Placental pericyte (primary cell): ENCODE data around the gene RALGAPB. TPM values are rescaled to one million over a fixed set of nuclear protein-coding genes. Genes with fewer than 3 reads are reported as not detected.

Experiments
- small RNA-seq: library from RNA; depleted of rRNA; stranded (forward); fragments of <200 nt; gene quantifications from one replicate; pipeline ENCODE3, GENCODE V24; 2012; ENCODE audit warnings: low replicate concordance
- total RNA-seq: library from RNA; depleted of rRNA; stranded (reverse); fragments of >200 nt; gene quantifications from 2 replicates; pipeline ENCODE4 v1.2.3, GENCODE V29; 2012

The RALGAPB gene
- total RNA-seq: 40.9 and 49.0 TPM in 2 replicates

GRCh38 chr20:38472513-38473366 is at the start of gene RALGAPB:
Gene RALGAPB, plus strand, starts transcription at chr20:38472843. Its CDS starts 15,590 bp downstream, at chr20:38488433.

GRCh38 chr20:38434770-38435554 is 37.7 kb upstream of the RALGAPB start, which contains the start of gene SNHG17:
Gene SNHG17, minus strand, starts transcription at chr20:38435328.

GRCh38 chr20:38581013-38581412 is 108.4 kb downstream of the RALGAPB start, which contains the start of gene ADIG:
Gene ADIG, plus strand, starts transcription at chr20:38581197. Its CDS starts 54 bp downstream, at chr20:38581251.

GRCh38 chr20:38601216-38602184 is 128.9 kb downstream of the RALGAPB start, which contains the start of gene ARHGAP40:
Gene ARHGAP40, plus strand, starts transcription at chr20:38601809.

Small RNA genes lying within 50 kb of the gene (small RNA-seq; reads per million reads assigned to genes)
- gene MIR548O2: not detected
- gene RF00056: not detected
- 24.2 reads per million, percentile 97 among the genes with 10 or more reads in this experiment for gene SNORA60
- 1,114 reads per million, percentile 100 among the genes with 10 or more reads in this experiment for gene SNORA71A
- 2,417 reads per million, percentile 100 among the genes with 10 or more reads in this experiment for gene SNORA71B
- gene SNORA71C: 11.3 reads per million, percentile 95 among the genes with 10 or more reads in this experiment
- 17,238 reads per million, percentile 100 among the genes with 10 or more reads in this experiment for gene SNORA71D
- gene SNORA71E: not detected

Other genes starting within 250 kb of the RALGAPB start
- 0.22 and 1.7 TPM in 2 replicates for gene KIAA1755, start 212.1 kb upstream of the RALGAPB start, total RNA-seq
- gene BPI, start 168.7 kb upstream of the RALGAPB start, total RNA-seq: not detected in 2 replicates
- gene LBP, start 126.4 kb upstream of the RALGAPB start, total RNA-seq: not detected in 2 replicates
- 11.2 and 11.5 TPM in 2 replicates for gene SNHG17, start 37.5 kb upstream of the RALGAPB start, total RNA-seq
- not detected in 2 replicates for gene ADIG, start 108.4 kb downstream of the RALGAPB start, total RNA-seq
- gene ARHGAP40, start 129.0 kb downstream of the RALGAPB start, total RNA-seq: 0.43 TPM in 1 of 2 replicates, not detected in the other